Parathyroid adenoma (tissue), 2 donors: ENCODE data around the gene ARID3A.
"Not testable (repeated sequence)": the region's sequence is repeated elsewhere in the genome, so short reads cannot be mapped to it uniquely, and the experiment has no call there.

Source experiments
- H2AFZ ChIP-seq: fragments of 300-600 bp; sonication (generic); one replicate; pipeline ENCODE4 v1.7.0; 2017; ENCODE audit warnings: antibody characterized with exemption, mild to moderate bottlenecking
- H3K27ac ChIP-seq: fragments of 300-600 bp; sonication (generic); one replicate; pipeline ENCODE4 v1.7.0; 2017
- H3K27me3 ChIP-seq: fragments of 300-600 bp; sonication (generic); one replicate; pipeline ENCODE4 v1.7.0; 2017; ENCODE audit warnings: low read length; ENCODE audit not compliant: control insufficient read depth, insufficient read depth
- H3K36me3 ChIP-seq: fragments of 300-600 bp; sonication (generic); one replicate; pipeline ENCODE4 v1.7.0; 2017; ENCODE audit warnings: low read length; ENCODE audit not compliant: control insufficient read depth, insufficient read depth
- H3K4me1 ChIP-seq: fragments of 300-600 bp; sonication (generic); one replicate; pipeline ENCODE4 v1.7.0; 2017; ENCODE audit warnings: control low read depth
- H3K4me2 ChIP-seq: fragments of 300-600 bp; sonication (generic); one replicate; pipeline ENCODE4 v1.7.0; 2017; ENCODE audit warnings: low read length
- H3K4me3 ChIP-seq: fragments of 300-600 bp; sonication (generic); one replicate; pipeline ENCODE4 v1.7.0; 2017; ENCODE audit warnings: low read depth, low read length
- H3K79me2 ChIP-seq: fragments of 300-600 bp; sonication (generic); one replicate; pipeline ENCODE4 v1.7.0; 2017; ENCODE audit warnings: control low read depth
- H3K9ac ChIP-seq: fragments of 300-600 bp; sonication (generic); one replicate; pipeline ENCODE4 v1.7.0; 2017; ENCODE audit warnings: mild to moderate bottlenecking
- H3K9me3 ChIP-seq: fragments of 300-600 bp; sonication (generic); one replicate; pipeline ENCODE4 v1.7.0; 2017; ENCODE audit warnings: low read length; ENCODE audit not compliant: control insufficient read depth
- TF ChIP-seq, protein P1 (sequence below): fragments of 300-600 bp; sonication (generic); IDR thresholded peaks from one replicate; pipeline ENCODE4 v1.7.0; 2017; ENCODE audit warnings: antibody characterized with exemption, mild to moderate bottlenecking
- donor health status: primary hyperparathyroidism.

Gene ARID3A, protein sequence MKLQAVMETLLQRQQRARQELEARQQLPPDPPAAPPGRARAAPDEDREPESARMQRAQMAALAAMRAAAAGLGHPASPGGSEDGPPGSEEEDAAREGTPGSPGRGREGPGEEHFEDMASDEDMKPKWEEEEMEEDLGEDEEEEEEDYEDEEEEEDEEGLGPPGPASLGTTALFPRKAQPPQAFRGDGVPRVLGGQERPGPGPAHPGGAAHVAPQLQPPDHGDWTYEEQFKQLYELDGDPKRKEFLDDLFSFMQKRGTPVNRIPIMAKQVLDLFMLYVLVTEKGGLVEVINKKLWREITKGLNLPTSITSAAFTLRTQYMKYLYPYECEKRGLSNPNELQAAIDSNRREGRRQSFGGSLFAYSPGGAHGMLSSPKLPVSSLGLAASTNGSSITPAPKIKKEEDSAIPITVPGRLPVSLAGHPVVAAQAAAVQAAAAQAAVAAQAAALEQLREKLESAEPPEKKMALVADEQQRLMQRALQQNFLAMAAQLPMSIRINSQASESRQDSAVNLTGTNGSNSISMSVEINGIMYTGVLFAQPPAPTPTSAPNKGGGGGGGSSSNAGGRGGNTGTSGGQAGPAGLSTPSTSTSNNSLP

DNA sequence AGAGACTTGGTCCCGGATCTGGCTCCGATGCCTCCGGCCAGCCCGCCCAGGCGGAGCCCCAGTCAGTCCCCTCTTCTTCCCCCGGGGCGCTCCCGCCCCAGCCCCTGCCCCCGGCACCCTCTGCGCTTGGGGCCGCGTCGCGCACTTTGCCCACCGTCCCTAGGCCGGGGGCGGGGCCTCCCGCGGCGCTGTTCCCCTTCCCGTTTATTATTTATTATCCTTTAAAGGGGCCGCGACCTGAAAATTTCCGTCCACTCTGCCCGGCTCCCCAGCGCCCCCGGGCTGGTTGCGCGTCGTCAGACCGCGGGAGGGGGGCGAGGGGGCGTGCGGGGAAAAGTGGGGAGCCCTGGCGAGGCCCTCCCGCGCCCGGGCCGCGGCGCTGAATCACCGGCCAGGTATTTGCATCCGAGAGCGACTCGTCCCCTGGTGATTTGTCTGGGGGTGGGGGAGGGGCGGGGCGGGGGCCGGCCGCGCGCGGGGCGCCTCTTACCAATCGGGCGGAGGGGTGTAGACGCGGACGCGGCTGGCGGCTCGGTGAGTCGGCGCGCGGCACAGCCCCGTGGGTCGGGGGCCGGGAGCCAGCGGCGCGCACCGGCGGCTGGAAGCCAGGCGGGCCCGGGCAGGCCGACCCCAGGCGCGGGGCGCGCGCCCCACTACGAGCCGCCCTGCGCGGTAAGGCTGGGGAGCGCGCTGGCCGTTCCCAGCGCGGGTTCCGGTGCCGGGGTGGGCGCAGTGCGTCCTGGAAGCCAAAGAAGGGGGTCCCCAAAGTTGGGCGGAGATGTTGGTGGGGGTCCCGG is at the start of gene ARID3A:
TSS of gene ARID3A (plus strand) at position 510 of the 797 bp plus-strand sequence. CDS start 3,494 bp downstream, outside the sequence.
- Histone ChIP-seq H3K4me2 (peak within 1 kb of the TSS; percentile 97), H3K9ac (no peak within 1 kb of the TSS), H3K79me2 (no peaks in the 10 kb centered on the region), H3K4me1 (peaks cover 7% of the 10 kb centered on the region), H3K4me3 (peak within 1 kb of the TSS; percentile 89), H3K27ac (peak within 1 kb of the TSS; percentile 75), H3K27me3 (no peaks in the 10 kb centered on the region), H3K9me3 (no peaks in the 10 kb centered on the region), H2AFZ (peak within 1 kb of the TSS; percentile 78), H3K36me3 (no peaks in the 10 kb centered on the region)
- TF ChIP-seq, protein P1, sequence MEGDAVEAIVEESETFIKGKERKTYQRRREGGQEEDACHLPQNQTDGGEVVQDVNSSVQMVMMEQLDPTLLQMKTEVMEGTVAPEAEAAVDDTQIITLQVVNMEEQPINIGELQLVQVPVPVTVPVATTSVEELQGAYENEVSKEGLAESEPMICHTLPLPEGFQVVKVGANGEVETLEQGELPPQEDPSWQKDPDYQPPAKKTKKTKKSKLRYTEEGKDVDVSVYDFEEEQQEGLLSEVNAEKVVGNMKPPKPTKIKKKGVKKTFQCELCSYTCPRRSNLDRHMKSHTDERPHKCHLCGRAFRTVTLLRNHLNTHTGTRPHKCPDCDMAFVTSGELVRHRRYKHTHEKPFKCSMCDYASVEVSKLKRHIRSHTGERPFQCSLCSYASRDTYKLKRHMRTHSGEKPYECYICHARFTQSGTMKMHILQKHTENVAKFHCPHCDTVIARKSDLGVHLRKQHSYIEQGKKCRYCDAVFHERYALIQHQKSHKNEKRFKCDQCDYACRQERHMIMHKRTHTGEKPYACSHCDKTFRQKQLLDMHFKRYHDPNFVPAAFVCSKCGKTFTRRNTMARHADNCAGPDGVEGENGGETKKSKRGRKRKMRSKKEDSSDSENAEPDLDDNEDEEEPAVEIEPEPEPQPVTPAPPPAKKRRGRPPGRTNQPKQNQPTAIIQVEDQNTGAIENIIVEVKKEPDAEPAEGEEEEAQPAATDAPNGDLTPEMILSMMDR, result peak; percentile 18

DNA sequence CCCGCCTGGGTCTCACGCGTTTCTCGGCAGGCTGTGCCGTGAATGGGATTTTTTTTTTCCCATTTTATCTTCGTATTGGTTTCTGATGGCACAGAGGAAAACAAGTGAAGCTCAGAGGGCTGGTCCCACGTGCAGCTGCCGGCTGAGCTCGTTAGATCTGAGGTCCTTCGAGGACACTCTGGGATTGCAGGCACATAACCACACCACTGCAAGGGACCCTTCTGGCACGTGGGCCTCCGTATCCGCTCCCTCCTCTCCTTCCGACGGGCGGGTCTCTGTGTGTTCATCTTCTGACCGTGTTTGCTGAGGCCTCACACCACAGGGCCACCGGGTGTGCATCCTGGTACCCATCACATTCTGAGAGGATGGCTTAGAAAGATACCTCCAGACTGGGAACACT is 49.7 kb upstream of the ARID3A start:
- Histone ChIP-seq H3K4me2 (no peak overlapping the region), H3K4me3 (no peak overlapping the region), H3K4me1 (no peaks in the 10 kb centered on the region), H3K27me3 (no peaks in the 10 kb centered on the region), H3K9me3 (no peaks in the 10 kb centered on the region), H2AFZ (no peak overlapping the region), H3K36me3 (no peaks in the 10 kb centered on the region), H3K79me2 (peaks cover under 1% of the 10 kb centered on the region), H3K27ac (no peak overlapping the region), H3K9ac (no peak overlapping the region)
- TF ChIP-seq, protein P1, result no peak

DNA sequence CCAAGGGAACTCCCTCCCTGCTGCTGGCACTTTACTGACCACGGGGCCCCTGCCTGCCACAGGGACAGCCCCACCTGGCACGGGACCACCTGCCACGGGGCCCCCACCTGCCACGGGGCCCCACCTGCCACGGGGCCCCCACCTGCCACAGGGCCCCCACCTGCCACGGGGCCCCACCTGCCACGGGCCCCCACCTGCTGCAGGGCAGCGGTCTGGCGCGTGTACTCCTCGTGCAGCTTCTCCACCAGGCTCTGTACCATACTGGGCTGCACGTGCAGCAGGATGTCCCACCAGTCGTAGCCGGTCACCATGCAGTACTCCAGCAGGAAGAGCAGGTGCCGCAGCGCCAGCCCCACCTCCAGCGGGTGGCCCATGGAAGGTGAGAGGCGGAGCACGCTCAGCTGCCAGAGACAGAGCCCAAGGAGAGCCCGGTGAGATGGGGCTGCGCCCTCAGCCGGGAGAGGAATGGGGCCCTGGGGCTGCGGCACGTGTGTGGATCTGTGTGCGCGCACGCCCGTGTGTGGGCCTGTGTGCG is 49.0 kb upstream of the ARID3A start:
- Histone ChIP-seq H3K4me2 (no peak overlapping the region), H3K79me2 (peaks cover 3% of the 10 kb centered on the region), H3K27ac (no peak overlapping the region), H3K9ac (no peak overlapping the region), H3K4me3 (no peak overlapping the region), H3K4me1 (no peaks in the 10 kb centered on the region), H3K27me3 (no peaks in the 10 kb centered on the region), H3K9me3 (no peaks in the 10 kb centered on the region), H3K36me3 (no peaks in the 10 kb centered on the region), H2AFZ (no peak overlapping the region)
- TF ChIP-seq, protein P1, result no peak

DNA sequence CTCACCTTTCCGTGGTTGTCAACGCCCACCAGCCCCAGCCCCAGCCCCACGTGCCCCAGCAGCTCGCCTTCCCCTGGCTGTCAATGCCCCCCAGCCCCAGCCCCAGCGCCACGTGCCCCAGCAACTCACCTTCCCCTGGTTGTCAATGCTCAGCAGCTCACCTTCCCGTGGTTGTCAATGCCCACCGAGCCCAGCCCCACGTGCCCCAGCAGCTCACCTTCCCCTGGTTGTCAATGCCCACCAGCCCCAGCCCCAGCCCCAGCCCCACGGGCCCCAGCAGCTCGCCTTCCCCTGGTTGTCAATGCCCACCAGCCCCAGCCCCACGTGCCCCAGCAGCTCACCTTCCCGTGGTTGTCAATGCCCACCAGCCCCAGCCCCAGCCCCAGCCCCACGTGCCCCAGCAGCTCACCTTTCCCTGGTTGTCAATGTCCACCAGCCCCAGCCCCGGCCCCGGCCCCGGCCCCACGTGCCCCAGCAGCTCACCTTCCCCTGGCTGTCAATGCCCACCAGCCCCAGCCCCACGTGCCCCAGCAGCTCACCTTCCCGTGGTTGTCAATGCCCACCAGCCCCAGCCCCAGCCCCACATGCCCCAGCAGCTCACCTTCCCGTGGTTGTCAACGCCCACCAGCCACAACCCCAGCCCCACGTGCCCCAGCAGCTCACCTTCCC is 47.7 kb upstream of the ARID3A start:
- not testable (repeated sequence) for H3K36me3 ChIP-seq

DNA sequence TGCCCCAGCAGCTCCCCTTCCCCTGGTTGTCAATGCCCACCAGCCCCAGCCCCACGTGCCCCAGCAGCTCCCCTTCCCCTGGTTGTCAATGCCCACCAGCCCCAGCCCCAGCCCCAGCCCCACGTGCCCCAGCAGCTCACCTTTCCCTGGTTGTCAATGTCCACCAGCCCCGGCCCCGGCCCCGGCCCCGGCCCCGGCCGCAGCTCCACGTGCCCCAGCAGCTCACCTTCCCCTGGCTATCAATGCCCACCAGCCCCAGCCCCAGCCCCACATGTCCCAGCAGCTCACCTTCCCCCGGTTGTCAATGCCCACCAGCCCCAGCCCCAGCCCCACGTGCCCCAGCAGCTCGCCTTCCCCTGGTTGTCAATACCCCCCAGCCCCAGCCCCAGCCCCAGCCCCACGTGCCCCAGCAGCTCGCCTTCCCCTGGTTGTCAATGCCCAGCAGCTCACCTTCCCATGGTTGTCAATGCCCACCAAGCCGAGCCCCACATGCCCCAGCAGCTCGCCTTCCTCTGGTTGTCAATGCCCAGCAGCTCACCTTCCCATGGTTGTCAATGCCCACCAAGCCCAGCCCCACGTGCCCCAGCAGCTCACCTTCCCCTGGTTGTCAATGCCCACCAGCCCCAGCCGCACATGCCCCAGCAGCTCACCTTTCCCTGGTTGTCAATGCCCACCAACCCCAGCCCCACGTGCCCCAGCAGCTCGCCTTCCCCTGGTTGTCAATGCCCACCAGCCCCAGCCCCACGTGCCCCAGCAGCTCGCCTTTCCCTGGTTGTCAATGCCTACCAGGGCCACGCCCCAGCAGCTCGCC is 46.9 kb upstream of the ARID3A start:
- H3K36me3 ChIP-seq, H2AFZ ChIP-seq, H3K4me3 ChIP-seq, H3K9me3 ChIP-seq, H3K27me3 ChIP-seq, H3K79me2 ChIP-seq, H3K4me2 ChIP-seq, H3K4me1 ChIP-seq, H3K9ac ChIP-seq, H3K27ac ChIP-seq: not testable (repeated sequence)

More for the DNA sequence above, 47.7 kb upstream of the ARID3A start:
- H3K9me3 ChIP-seq, H3K4me1 ChIP-seq, H2AFZ ChIP-seq, H3K4me3 ChIP-seq, H3K79me2 ChIP-seq, H3K27me3 ChIP-seq, H3K9ac ChIP-seq, H3K4me2 ChIP-seq, H3K27ac ChIP-seq: not testable (repeated sequence)
